Skeletal muscle cell (primary cell): ENCODE measurements around the gene COL8A1.
"Not testable (repeated sequence)": the region's sequence is repeated elsewhere in the genome, so short reads cannot be mapped to it uniquely, and the experiment has no call there.

Experiments used
- DNase-seq: peaks from one replicate; pipeline ENCODE4 v3.0.0-alpha.2; 2010; ENCODE audit warnings: low read depth
- H3K4me3 ChIP-seq: 2 replicates; pipeline ENCODE4 v1.5.1; 2011; ENCODE audit warnings: low read depth, mild to moderate bottlenecking, control low read depth, low read length, moderate library complexity

Gene COL8A1

GRCh38 chr3:99823723-99824711 is 185.6 kb downstream of the COL8A1 start:
- DNase-seq, result no peak
- H3K4me3 ChIP-seq, result no peak overlapping the region

GRCh38 chr3:99825004-99825640 is 186.7 kb downstream of the COL8A1 start:
- no peak for DNase-seq
- H3K4me3 ChIP-seq, result no peak overlapping the region

- no peak for DNase-seq
- H3K4me3 ChIP-seq, result no peak overlapping the region
Measured at GRCh38 chr3:99829844-99830243, 191.4 kb downstream of the COL8A1 start.

GRCh38 chr3:99833617-99834205 is 195.3 kb downstream of the COL8A1 start:
- DNase-seq, result no peak
- H3K4me3 ChIP-seq, result no peak overlapping the region

GRCh38 chr3:99834211-99834957 is 196.0 kb downstream of the COL8A1 start:
- H3K4me3 ChIP-seq, result no peak overlapping the region
- no peak for DNase-seq

GRCh38 chr3:99836681-99837080 is 198.3 kb downstream of the COL8A1 start:
- no peak overlapping the region for H3K4me3 ChIP-seq
- DNase-seq, result no peak

GRCh38 chr3:99837715-99838114 is 199.3 kb downstream of the COL8A1 start:
- no peak for DNase-seq
- no peak overlapping the region for H3K4me3 ChIP-seq

GRCh38 chr3:99838755-99839154 is 200.4 kb downstream of the COL8A1 start:
- DNase-seq, result no peak
- no peak overlapping the region for H3K4me3 ChIP-seq

- no peak overlapping the region for H3K4me3 ChIP-seq
- no peak for DNase-seq
Measured at GRCh38 chr3:99839613-99840012, 201.2 kb downstream of the COL8A1 start.

GRCh38 chr3:99841949-99842348 is 203.6 kb downstream of the COL8A1 start:
- not testable (repeated sequence) for H3K4me3 ChIP-seq, DNase-seq

- DNase-seq, result no peak
Measured at GRCh38 chr3:99842826-99843589, 204.6 kb downstream of the COL8A1 start.

GRCh38 chr3:99843590-99844258 is 205.3 kb downstream of the COL8A1 start:
- no peak overlapping the region for H3K4me3 ChIP-seq

More at GRCh38 chr3:99842826-99843589, 204.6 kb downstream of the COL8A1 start:
- no peak overlapping the region for H3K4me3 ChIP-seq

GRCh38 chr3:99845331-99845730 is 206.9 kb downstream of the COL8A1 start:
- DNase-seq, result no peak
- H3K4me3 ChIP-seq, result no peak overlapping the region

More at GRCh38 chr3:99843590-99844258, 205.3 kb downstream of the COL8A1 start:
- no peak for DNase-seq

- no peak for DNase-seq
Measured at GRCh38 chr3:99845999-99846398, 207.6 kb downstream of the COL8A1 start.

GRCh38 chr3:99846477-99847160 is 208.2 kb downstream of the COL8A1 start:
- peak; percentile 54 for DNase-seq
- no peak overlapping the region for H3K4me3 ChIP-seq

More at GRCh38 chr3:99845999-99846398, 207.6 kb downstream of the COL8A1 start:
- H3K4me3 ChIP-seq, result no peak overlapping the region

- DNase-seq, result no peak
- no peak overlapping the region for H3K4me3 ChIP-seq
Measured at GRCh38 chr3:99848433-99848832, 210.0 kb downstream of the COL8A1 start.
